Peyer's patch (tissue), 4 donors: Measurements from ENCODE around the gene LRIG1.

Source experiments
- CTCF ChIP-seq, 6 experiments: fragments of 450-650 bp in 4 of 6; fragments of 200-600 bp in 2 of 6; sonication (generic) in 1 of 6; IDR thresholded peaks; one replicate each; pipeline ENCODE4 v1.5.1; 2017 to 2019; ENCODE audit warnings: antibody characterized with exemption in 6 of 6, mild to moderate bottlenecking in 3 of 6, moderate library complexity in 1 of 6
- POLR2A ChIP-seq, 2 donors: fragments of 450-650 bp; IDR thresholded peaks; one replicate each; pipeline ENCODE4 v1.5.1; 2017; ENCODE audit warnings: antibody characterized with exemption in 2 of 2, mild to moderate bottlenecking in 2 of 2, moderate library complexity in 2 of 2

- TF ChIP-seq POLR2A (IDR thresholded peaks at IDR 0.05): no peak
- TF ChIP-seq CTCF (IDR thresholded peaks at IDR 0.05): no peak
Measured at GRCh38 chr3:66444146-66444644, 56.6 kb downstream of the LRIG1 start.
